Fibroblast of mammary gland (primary cell): ENCODE data around the gene FAT3.

Experiments used
- DNase-seq: peaks from one replicate; pipeline ENCODE4 v3.0.0-alpha.2; 2010; ENCODE audit warnings: low read depth
- H3K4me3 ChIP-seq: 2 replicates; pipeline ENCODE4 v1.5.1; 2011; ENCODE audit warnings: low read depth, mild to moderate bottlenecking, low read length, moderate library complexity; ENCODE audit not compliant: control insufficient read depth
- TF ChIP-seq, protein P1 (sequence below): conservative IDR thresholded peaks from 2 replicates; pipeline ENCODE4 v1.5.1; 2011; ENCODE audit warnings: low read depth, low read length, inconsistent platforms; ENCODE audit not compliant: control insufficient read depth, insufficient read depth

The FAT3 gene

DNA sequence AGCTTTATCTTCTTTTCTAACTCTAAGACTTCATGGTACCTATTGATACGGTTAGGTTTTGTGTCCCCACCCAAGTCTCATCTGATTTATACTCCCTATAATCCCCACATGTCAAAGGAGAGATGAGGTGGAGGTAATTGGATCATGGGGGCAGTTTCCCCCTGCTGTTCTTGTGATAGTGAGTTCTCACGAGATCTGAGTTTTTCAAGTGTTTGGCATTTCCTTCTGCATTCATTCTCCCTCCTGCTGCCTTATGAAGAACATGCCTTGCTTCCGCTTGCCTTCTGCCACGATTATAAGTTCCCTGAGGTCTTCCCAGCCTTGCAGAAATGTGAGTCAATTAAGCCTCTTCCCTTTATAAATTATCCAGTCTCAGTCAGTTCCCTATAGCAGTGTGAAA is 5.1 kb upstream of the FAT3 start:
- TF ChIP-seq, protein P1, sequence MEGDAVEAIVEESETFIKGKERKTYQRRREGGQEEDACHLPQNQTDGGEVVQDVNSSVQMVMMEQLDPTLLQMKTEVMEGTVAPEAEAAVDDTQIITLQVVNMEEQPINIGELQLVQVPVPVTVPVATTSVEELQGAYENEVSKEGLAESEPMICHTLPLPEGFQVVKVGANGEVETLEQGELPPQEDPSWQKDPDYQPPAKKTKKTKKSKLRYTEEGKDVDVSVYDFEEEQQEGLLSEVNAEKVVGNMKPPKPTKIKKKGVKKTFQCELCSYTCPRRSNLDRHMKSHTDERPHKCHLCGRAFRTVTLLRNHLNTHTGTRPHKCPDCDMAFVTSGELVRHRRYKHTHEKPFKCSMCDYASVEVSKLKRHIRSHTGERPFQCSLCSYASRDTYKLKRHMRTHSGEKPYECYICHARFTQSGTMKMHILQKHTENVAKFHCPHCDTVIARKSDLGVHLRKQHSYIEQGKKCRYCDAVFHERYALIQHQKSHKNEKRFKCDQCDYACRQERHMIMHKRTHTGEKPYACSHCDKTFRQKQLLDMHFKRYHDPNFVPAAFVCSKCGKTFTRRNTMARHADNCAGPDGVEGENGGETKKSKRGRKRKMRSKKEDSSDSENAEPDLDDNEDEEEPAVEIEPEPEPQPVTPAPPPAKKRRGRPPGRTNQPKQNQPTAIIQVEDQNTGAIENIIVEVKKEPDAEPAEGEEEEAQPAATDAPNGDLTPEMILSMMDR, result no peak
- no peak overlapping the region for H3K4me3 ChIP-seq
- DNase-seq, result no peak

DNA sequence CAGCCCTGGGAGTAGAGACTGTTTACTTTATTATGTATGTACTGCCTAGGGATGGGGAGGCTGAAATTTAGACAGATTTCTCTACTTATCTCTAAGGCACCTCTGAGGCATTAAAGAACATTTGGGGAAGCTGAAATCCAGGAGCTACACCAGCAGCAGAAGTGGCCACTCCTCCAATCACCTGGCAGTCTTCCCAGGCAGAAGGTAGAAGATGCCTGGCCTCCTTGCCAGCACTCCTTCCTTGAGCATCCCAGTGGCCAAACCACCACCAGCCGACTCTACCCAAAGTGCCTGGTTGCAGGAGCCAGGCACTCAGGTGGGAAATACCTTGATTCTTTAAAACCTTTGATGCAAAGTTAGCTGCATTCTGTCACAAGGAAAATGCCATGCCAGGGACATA is 1.9 kb upstream of the FAT3 start:
- TF ChIP-seq, protein P1, result no peak
- DNase-seq, result no peak
- no peak overlapping the region for H3K4me3 ChIP-seq

DNA sequence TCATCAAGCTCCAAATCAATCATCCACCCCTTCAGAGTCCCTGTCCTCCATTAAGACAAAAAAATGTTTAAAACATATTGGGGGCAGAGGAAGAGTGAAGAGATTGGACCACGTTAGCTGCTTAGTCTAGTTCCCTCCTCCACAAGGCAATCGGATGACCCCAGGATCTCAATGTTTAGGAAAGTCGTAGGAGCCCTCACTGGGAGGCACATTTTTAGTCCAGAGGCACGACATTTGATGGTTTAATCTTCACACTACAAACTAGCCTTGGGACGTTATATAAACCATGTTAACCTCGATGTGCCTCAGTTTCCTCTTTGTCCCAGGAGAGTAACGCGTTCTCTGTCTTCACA is 588 bp upstream of the FAT3 start:
- DNase-seq, result no peak
- TF ChIP-seq, protein P1, result no peak
- no peak overlapping the region for H3K4me3 ChIP-seq

DNA sequence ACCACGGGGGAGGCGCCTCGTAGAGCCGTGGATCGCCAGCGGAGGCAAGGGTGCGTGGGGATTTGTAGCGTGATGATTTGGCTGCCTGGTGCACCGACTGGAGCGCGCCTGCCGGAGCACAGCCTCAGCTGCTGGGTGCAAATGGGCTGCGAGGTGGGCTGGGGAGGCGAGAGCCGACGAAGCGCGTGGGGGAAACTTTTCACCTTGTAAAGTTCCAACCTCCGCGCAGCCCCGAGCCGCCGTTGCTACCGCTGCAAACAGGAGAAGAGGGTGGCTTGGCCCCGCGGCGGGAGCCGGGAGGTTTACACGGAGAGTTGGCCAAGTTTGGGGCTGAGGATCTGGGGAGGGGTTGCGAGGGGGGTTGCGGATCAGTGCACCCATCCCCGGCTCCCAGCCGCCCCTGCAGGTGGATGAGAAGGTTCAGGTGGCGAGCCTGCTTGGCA is 528 bp downstream of the FAT3 start:
- TF ChIP-seq, protein P1, result no peak
- H3K4me3 ChIP-seq, result no peak overlapping the region
- no peak for DNase-seq

DNA sequence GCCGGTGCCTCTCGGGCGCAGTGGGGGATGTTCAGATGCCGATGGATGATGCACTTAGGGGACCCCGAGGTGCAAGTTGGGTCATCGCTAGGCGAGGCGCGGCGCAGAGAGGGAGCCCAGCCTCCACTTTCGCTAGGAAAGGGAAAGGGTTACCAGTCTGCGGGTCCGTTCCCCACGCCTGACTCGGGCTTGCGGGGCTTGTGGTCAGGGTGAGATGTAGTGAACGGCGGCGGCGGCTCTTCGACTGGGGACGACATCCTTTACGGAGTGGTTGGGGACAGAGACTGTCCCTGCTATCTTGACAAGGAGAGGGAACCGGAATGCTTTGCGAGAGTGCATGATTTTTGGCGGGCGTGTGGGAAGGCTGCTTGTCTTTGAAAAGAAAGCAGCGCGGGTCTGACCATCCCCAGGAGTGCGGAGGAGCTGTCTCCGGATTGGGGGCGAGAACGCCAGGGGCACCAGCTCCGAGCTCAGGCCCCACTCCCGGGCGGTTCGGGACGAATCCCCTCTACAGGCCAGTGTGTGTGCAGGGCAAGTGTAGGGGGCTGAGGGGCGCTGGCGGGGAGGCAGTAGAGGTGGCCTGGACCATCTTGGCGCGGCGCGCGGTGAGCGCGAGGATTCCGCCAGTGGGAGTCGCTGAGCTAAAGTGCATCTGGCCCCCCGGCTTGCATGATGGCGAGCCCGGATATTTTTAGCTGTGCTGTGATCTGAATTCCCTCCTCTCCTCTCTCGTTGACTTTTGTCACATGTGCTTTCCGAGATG is 1.1 kb downstream of the FAT3 start:
- no peak overlapping the region for H3K4me3 ChIP-seq
- TF ChIP-seq, protein P1, result no peak
- DNase-seq, result no peak

DNA sequence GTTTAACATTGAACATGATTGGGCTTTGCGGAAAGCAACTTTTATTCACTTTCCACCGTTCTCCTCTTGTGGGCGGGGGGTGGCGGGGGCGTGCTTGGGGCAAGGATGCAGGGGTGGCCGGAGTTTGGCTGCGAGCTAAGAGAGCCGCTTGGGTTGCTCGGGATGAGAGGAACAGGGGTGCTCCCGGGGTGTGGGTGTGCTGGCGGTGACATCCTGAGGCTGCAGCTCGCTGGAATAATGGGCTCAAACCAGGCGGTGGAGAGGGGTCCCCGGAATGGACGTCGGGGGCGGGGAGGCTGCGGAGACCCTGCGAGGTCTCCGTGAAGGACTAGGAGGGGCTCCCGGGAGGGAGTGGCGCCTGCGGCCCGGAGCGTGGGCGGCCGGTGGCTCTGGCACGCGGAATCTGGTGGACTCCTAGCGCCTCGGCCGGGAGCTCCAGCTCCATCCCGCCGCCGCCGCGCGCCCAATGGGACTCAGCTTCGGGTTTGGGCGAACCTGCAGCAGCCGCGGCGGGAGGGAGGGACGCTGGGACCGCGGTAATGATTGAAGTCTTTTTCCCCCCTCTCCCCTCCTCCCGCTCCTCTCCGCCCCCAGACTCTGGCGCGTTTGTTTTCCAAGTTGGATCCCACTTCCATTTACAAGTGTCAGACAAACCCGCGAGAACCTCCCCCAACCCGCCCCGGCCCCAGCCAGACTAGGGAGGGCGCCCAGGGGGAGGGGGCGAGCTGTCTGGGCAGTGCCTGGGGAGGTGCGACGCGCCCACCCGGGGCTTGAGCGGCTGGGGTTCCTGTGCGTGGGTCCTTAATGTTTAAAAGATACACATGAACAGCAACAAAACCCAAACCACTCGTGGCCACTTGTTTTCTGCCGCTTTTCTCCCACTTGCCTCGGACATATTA is 2.0 kb downstream of the FAT3 start:
- TF ChIP-seq, protein P1, result no peak
- no peak overlapping the region for H3K4me3 ChIP-seq
- no peak for DNase-seq
